Kidney capillary endothelial cell (primary cell): ENCODE data around the gene PIK3CD.
"Not testable (repeated sequence)": the region's sequence is repeated elsewhere in the genome, so short reads cannot be mapped to it uniquely, and the experiment has no call there.

Source experiments
- DNase-seq: peaks from one replicate; pipeline ENCODE4 v3.0.0-alpha.2; 2018; ENCODE audit warnings: low spot score

The PIK3CD gene

GRCh38 chr1:9736241-9736640 is 84.7 kb downstream of the PIK3CD start:
- no peak for DNase-seq

- no peak for DNase-seq
These were observed 85.5 kb downstream of the PIK3CD start for GRCh38 chr1:9737057-9737456.

GRCh38 chr1:9737671-9738070 is 86.1 kb downstream of the PIK3CD start:
- no peak for DNase-seq

GRCh38 chr1:9744106-9744799 is 92.7 kb downstream of the PIK3CD start:
- no peak for DNase-seq

- no peak for DNase-seq
These were observed 94.7 kb downstream of the PIK3CD start for GRCh38 chr1:9746211-9746610.

GRCh38 chr1:9746651-9747050 is 95.1 kb downstream of the PIK3CD start:
- no peak for DNase-seq

- not testable (repeated sequence) for DNase-seq
These were observed 96.9 kb downstream of the PIK3CD start for GRCh38 chr1:9748391-9748790.

GRCh38 chr1:9749361-9749760 is 97.8 kb downstream of the PIK3CD start:
- no peak for DNase-seq

- no peak for DNase-seq
These were observed 100.4 kb downstream of the PIK3CD start for GRCh38 chr1:9751971-9752370.

- no peak for DNase-seq
These were observed 101.6 kb downstream of the PIK3CD start for GRCh38 chr1:9753121-9753531.

- peak; percentile 2 for DNase-seq
These were observed 104.0 kb downstream of the PIK3CD start for GRCh38 chr1:9755441-9755995.

GRCh38 chr1:9758559-9759121 is 107.1 kb downstream of the PIK3CD start:
- DNase-seq = no peak

GRCh38 chr1:9759939-9760338 is 108.4 kb downstream of the PIK3CD start:
- no peak for DNase-seq

- no peak for DNase-seq
These were observed 109.3 kb downstream of the PIK3CD start for GRCh38 chr1:9760824-9761223.

GRCh38 chr1:9761855-9762254 is 110.3 kb downstream of the PIK3CD start:
- DNase-seq = no peak

- not testable (repeated sequence) for DNase-seq
These were observed 110.9 kb downstream of the PIK3CD start for GRCh38 chr1:9762446-9762845.

- no peak for DNase-seq
These were observed 112.4 kb downstream of the PIK3CD start for GRCh38 chr1:9763914-9764313.

- no peak for DNase-seq
These were observed 113.0 kb downstream of the PIK3CD start for GRCh38 chr1:9764550-9764949.

GRCh38 chr1:9766759-9767442 is 115.4 kb downstream of the PIK3CD start:
- peak; percentile 77 for DNase-seq

- no peak for DNase-seq
These were observed 116.6 kb downstream of the PIK3CD start for GRCh38 chr1:9767964-9768668.

- DNase-seq = no peak
These were observed 117.5 kb downstream of the PIK3CD start for GRCh38 chr1:9768983-9769382.

GRCh38 chr1:9770298-9770697 is 118.8 kb downstream of the PIK3CD start:
- no peak for DNase-seq
